Measurements from ENCODE around the gene DGKZ.

The DGKZ gene

DNA sequence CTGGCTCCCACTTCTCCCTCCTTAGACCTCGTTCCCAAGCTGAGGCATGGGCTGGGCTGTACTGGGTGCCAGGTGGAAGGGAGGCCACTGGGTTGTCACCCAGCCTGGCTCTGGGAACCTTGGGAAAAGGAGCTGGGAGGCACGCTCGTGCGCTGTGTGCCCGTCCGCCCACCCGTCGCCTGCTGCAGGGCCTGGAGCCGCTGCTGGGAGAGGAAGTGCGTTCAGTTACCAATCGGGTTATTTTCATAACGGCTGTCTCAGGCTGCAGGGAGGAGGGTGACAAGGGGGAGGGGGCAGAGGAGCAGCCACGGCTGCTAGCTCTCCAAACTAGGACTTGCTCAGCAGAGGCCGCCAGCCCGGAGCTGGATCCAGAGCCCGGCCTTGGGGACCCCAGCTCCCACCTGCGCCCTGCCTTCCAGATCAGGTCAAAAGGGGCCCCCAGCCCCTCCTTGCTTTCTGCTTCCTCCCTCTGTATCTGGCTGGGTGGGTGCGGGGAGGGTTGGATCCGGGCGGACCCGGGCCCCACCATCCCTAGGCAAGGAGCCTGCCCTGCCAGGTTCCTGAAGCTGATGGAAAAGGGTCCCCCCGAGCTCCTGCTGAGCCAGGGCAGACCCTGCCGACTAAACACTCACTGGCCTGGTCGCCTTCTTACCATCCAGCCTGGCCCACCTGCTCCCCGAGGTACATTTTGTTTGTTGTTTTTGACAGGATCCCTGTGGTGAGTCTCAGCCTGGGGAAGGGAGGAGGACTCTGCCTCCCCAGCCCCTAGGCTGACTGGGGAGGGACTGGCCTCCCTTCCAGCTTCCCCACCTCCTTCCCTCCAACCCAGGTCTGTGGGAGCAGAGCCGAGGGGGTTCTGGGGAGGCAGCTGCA is 14.3 kb downstream of the DGKZ start:
- DNase-seq (ENCODE audit: extremely low read depth, low read depth), result no peak
- H3K4me3 ChIP-seq (replicated peaks; ENCODE audit: low read depth, low read length), result no peak overlapping the region
- TF ChIP-seq, protein P1, sequence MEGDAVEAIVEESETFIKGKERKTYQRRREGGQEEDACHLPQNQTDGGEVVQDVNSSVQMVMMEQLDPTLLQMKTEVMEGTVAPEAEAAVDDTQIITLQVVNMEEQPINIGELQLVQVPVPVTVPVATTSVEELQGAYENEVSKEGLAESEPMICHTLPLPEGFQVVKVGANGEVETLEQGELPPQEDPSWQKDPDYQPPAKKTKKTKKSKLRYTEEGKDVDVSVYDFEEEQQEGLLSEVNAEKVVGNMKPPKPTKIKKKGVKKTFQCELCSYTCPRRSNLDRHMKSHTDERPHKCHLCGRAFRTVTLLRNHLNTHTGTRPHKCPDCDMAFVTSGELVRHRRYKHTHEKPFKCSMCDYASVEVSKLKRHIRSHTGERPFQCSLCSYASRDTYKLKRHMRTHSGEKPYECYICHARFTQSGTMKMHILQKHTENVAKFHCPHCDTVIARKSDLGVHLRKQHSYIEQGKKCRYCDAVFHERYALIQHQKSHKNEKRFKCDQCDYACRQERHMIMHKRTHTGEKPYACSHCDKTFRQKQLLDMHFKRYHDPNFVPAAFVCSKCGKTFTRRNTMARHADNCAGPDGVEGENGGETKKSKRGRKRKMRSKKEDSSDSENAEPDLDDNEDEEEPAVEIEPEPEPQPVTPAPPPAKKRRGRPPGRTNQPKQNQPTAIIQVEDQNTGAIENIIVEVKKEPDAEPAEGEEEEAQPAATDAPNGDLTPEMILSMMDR (IDR thresholded peaks at IDR 0.05; ENCODE audit: low read depth, low read length, missing control alignments), result no peak

DNA sequence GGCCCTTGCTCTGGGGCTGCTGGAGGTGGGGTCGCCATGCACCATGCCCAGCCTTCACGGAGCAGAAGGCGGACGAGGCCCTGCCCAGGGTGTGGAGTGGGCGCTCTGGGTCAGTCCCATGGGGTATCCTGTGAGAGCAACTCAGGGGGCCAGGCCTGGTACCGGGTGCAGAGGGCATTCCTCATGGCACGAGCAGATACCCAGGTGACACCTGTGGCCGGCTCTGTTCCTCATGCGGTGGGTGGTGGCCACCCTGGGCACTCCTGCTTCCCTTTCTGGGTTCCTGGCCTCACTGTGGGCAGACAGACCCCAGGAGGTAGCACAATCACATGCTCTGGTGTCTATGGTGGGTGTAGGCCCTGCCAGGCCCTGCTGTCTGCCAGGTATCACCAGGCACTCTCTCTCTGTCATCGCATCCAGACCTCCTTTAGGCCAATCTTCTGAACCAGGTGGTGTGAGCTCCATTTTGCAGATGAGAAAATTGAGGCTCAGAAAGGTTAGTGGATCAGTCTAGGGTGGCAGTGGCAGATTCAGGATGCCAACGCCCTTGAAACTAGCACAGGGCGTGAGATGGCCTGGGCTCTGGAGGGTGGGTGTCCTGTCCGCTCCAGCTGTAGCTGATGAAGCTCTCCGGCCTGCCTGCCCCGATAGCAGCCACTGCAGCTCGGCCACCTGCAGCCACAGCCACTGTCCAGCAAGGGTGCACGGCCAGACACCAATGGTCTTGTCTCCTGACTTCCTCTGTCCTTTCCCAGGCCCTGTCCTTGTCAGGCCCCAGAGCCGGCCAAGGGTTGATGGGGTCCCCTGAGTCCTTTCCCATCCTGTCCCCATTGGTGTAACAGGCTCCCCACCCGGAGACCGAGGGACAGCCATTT is 15.1 kb downstream of the DGKZ start:
- no peak overlapping the region for H3K4me3 ChIP-seq (replicated peaks; ENCODE audit: low read depth, low read length)
- TF ChIP-seq, protein P1 (IDR thresholded peaks at IDR 0.05; ENCODE audit: low read depth, low read length, missing control alignments), result no peak
- DNase-seq (ENCODE audit: extremely low read depth, low read depth), result no peak

DNA sequence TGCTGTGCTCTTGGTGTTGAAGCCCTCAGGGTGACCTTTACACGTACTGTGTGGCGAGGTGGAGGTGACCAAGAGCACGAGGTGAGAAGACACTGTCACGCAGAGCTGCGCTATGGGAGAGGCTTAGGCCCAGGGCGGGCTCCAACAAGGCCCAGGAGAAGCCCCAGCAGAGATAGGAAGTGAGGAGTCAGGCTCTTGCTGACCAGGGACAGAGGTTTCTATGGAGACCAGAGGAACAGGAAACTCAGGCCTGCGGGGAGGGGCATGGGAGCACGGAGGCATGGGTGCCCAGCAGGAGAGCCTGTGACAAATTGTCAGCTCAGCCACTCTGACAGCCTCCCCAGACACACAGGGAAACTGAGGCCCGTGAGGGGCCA is 15.8 kb downstream of the DGKZ start:
- no peak overlapping the region for H3K4me3 ChIP-seq (replicated peaks; ENCODE audit: low read depth, low read length)
- TF ChIP-seq, protein P1 (IDR thresholded peaks at IDR 0.05; ENCODE audit: low read depth, low read length, missing control alignments), result no peak
- DNase-seq (ENCODE audit: extremely low read depth, low read depth), result no peak

DNA sequence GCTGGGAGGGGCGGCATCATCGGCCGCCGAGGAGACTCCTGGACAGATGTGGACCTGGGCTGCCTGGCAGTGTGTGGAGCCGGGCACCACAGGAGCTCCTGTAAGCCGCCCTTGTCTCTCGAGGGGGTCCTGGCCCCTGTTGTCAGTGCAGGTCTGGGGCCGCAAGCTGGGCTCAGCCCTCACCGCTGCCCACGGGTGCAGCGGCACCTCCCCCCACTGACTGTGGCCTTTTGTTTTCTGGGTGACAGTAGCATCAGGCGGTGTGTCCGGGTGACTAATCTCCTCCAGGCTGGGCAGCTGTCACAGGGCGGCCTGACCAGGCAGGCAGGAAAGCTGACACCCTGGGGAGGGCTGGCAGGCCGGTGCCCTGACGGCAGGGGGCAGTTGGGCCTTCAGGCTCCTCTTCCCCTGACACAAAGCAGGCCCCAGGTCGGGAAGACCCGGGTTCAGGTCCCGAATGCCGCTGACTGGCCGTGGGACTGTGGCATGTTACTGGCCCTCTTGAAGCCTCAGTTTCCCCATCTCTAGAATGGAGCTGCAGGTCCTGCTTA is 16.3 kb downstream of the DGKZ start:
- TF ChIP-seq, protein P1 (IDR thresholded peaks at IDR 0.05; ENCODE audit: low read depth, low read length, missing control alignments), result no peak
- DNase-seq (ENCODE audit: extremely low read depth, low read depth), result no peak

DNA sequence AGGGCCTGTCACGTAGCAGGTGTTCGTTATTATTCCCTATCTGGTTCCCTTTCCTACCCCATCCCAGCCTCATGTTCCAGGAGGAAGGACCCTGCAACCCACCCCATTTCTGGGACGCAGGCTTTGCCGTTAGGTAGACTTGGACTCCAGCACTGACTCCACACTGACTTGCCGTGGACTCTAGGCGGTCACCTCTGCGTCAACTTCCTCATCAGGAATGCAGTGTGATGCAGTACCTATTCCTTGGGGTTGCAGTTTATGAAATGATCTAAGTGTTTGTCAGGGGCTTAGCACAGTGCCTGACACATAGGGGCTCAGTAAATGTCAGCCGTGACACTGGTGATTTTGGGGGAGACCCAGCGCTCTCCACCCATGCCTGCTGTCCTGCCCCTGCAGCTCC is 16.8 kb downstream of the DGKZ start:
- DNase-seq (ENCODE audit: extremely low read depth, low read depth), result no peak
- TF ChIP-seq, protein P1 (IDR thresholded peaks at IDR 0.05; ENCODE audit: low read depth, low read length, missing control alignments), result no peak
- H3K4me3 ChIP-seq (replicated peaks; ENCODE audit: low read depth, low read length), result no peak overlapping the region

More for the DNA sequence above, 16.3 kb downstream of the DGKZ start:
- no peak overlapping the region for H3K4me3 ChIP-seq (replicated peaks; ENCODE audit: low read depth, low read length)

DNA sequence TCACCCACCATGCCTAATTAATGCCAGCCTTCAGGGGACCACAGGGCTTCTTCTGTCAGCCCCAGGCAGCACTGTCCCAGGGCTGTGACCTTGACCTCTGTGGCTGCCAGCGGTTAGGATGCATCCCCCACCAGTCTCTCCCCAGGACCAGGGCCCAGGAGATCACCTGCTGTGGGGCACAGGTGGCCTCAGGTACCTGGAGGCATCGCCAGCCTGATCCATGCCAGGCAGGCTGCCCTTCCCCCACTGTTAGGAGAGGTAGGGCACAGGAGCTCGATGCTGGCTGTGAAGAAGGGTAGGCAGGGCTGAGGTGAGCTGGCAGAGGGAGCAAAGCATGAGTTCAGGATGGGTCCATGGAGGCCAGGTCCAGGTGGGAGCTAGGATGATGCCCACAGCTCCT is 17.5 kb downstream of the DGKZ start:
- H3K4me3 ChIP-seq (replicated peaks; ENCODE audit: low read depth, low read length), result no peak overlapping the region
- DNase-seq (ENCODE audit: extremely low read depth, low read depth), result no peak
- TF ChIP-seq, protein P1 (IDR thresholded peaks at IDR 0.05; ENCODE audit: low read depth, low read length, missing control alignments), result no peak
